ENCODE results near the gene FBXO45.
"Not testable (repeated sequence)": the region's sequence is repeated elsewhere in the genome, so short reads cannot be mapped to it uniquely, and the experiment has no call there.

FBXO45 gene

GRCh38 chr3:196558476-196558875 lies 10.0 kb upstream of the FBXO45 start:
- no peak for DNase-seq

DNA sequence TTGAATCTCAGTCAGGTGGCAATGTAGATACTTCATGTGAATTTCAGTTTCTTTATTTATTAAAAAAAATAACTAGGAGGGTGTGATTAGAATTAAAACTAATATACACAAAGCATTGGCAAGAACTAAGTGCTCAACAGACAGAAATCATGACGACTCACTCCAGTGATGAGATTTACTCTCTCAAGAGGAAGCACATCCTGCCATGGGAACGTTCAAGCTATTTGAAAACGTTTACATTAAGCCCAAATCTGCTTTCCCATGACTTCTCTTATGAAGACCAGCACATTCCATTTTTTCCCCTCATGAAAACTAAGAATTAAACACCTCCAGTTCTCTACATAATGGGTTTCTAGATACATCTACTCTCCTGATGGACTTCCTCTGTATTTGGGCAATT lies 8.6 kb upstream of the FBXO45 start:
- DNase-seq, result no peak

GRCh38 chr3:196563721-196564225 lies 4.7 kb upstream of the FBXO45 start:
- no peak for DNase-seq

- DNase-seq, result peak; percentile 51
Observed at GRCh38 chr3:196569003-196569516, 600 bp downstream of the FBXO45 start.

DNA sequence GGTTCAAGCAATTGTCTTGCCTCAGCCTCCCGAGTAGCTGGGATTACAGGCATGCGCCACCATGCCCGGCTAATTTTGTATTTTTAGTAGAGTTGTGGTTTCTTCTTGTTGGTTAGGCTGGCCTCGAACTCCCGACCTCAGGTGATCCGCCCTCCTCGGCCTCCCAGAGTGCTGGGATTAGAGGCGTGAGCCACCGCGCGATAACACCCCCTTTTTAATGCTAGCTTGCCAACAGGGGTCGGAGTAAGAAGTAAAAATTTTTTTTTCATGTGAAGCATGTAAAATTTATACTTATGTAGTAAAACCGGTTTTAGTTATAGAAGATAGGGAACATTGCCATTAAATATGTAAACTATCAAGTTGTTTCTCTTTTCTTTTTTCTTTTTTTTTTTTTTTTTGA lies 1.9 kb downstream of the FBXO45 start:
- not testable (repeated sequence) for DNase-seq

DNA sequence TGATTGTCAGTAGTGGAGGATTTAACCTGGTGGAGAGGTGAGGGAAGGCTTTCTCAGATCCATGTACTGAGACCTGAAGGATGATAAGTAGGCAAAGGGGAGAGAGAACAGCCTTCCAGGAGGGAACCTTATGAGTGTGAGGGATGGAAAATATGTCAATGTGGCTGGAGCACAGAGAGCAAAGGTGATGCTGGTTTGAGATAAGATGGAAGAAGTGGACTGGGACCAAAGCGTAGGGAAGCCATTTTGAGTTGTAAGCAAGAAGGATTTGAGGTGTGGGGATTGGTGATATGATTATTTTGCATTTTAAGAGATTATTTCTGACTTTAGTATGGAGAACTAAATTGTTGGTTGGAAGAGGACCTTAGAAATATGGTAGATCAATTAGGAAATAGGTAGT lies 3.9 kb downstream of the FBXO45 start:
- no peak for DNase-seq

DNA sequence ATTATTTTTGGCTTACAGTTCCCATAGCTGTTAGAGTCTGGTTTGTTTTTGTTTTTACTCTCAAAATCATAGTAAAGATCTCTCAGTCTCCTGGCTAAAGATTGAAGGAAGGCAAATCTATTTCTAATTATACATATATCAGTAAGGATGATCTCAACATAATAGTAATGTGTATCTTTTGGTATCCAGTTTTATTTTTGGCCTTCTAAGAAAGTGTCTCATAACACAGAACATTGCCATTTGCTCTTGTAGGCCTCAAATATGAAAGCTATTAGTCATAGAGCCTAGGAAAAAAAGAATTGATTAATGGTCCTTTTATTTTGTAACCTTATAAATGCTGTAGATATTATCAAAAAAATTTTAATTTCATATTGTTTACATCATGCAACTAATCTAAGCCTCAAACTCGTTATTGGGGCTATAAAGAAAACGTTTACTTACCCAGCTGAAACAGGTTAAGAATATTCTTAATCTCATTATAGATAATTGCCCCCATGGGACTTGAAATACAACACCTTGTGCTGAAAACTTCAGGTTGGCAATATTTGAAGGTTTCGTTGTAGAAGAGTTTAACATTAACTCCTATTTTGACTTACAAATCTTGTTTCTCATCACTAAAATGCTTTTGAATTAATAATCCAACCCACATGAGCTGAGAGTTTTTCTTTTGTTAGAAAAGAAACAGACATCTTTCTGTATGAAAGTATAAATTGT lies 16.7 kb downstream of the FBXO45 start:
- DNase-seq, result no peak

DNA sequence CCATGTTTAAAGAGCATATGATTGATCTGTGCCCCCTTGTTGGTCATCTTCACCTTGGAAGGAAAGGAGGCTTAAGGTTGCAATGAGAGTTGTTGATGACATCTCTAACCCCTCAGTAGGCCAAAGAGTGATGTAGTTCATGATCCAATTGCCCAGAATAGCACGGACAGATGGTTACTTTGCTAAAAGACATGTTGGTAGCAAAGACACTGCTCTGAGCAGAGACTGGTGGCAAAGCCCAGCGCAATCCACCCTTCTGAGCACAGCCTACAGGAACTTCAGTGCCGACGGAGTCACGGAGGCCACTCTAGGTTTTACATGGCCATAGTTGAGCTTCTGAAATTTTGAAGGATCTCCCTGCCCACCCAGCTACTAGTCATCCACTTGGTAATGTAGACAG lies 21.8 kb downstream of the FBXO45 start:
- no peak for DNase-seq

GRCh38 chr3:196596355-196596754 lies 27.9 kb downstream of the FBXO45 start:
- no peak for DNase-seq

DNA sequence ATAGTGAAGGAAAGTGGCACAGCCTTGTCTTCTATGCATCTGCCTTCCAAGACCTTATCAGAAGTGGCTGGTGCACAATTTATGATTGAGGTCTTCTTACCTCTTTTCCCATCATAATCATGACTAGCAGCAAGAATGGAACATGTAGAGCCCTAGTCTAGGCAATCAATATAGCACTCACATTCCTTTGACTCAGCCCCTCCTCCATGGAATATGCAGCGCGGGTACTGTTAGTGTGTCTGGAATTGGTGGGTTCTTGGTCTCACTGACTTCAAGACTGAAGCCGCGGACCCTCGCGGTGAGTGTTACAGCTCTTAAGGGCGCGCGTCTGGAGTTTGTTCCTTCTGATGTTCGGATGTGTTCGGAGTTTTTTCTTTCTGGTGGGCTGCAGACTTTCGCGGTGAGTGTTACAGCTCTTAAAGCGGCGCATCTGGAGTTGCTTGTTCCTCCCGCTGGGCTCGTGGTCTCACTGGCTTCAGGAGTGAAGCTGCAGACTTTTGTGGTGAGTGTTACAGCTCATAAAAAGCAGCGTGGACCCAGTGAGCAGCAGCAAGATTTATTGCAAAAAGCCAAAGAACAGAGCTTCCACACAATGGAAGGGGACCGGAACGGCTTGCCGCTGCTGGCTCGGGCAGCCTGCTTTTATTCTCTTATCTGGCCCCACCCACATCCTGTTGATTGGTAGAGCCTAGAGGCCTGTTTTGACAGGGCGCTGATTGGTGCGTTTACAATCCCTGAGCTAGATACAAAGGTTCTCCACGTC lies 29.7 kb downstream of the FBXO45 start:
- not testable (repeated sequence) for DNase-seq

GRCh38 chr3:196599734-196600128 lies 31.3 kb downstream of the FBXO45 start:
- DNase-seq, result no peak

- no peak for DNase-seq
Observed at GRCh38 chr3:196600359-196600758, 31.9 kb downstream of the FBXO45 start.

DNA sequence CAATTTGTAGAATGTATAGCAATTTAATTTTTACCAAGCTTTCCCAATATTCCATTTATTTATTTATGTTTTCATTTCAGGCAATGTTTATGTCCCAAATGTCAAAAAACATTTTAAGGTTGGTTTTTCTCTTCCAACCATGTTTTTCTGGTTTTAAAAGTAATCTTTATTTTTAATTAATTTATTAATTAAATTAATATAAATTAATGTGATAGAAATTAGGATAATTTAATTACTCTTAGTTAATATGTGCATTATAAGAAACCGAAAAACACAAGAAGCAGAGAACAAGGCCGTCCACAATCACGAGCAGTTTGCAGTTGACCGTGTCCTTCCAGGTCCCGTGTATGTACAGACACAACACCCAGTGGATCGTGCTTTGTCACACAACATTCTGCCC lies 34.2 kb downstream of the FBXO45 start:
- no peak for DNase-seq

DNA sequence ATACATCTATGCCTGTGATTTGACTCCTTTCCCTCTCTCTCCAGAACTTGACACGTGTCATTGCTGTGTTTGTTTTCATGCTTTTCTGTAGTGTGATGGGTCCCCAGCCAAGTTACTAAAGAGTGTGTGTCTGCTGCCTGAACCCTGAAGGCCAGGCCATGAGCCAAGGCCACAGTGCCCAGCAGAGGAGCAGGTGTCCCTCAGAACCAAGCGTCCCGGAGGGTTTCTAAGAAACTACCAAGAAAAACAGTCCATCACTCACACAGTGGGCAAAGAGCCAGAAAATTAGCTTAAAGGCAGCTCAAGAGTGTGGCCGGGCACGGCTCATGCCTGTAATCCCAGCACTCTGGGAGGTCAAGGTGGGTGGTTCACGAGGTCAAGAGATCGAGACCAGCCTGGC lies 35.2 kb downstream of the FBXO45 start:
- no peak for DNase-seq

DNA sequence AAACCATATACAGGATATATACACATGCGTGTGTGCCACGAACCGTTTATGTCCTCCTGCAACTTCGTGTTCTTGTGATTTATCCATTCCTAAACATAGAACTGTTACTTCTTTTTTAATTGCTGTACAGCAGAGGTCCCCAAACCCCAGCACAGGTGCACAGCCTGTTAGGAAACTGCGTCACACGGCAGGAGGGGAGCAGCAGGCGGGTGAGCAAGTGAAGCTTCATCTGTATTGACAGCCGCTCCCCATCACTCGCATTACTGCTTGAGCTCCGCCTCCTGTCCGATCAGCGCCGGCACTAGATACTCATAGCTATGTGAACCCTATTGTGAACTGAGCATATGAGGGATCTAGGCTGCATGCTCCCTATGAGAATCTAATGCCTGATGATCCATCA lies 36.1 kb downstream of the FBXO45 start:
- DNase-seq, result peak; percentile 69

DNA sequence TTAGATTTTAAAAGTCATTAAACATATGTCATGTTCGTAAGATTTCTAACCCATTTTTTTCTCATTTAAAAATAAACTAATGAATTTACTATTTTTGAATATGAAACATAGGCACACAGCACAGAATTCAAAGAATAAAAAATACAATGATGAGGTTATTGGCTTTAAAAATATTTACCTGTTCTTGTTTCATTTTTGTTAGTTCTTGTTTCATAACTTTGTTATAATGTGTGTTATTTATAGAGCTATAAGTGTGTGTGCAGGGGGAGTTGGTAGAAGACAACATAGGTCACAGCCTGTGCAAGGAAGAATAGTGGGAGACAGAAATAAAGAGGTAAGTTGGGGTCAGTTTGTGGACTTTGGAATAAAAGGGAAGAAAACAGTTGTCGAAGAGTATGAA lies 40.2 kb downstream of the FBXO45 start:
- DNase-seq, result no peak

- peak; percentile 63 for DNase-seq
Observed at GRCh38 chr3:196609343-196609775, 40.9 kb downstream of the FBXO45 start.

GRCh38 chr3:196609805-196610515 lies 41.5 kb downstream of the FBXO45 start:
- DNase-seq, result no peak

GRCh38 chr3:196611761-196612483 lies 43.5 kb downstream of the FBXO45 start:
- no peak for DNase-seq

DNA sequence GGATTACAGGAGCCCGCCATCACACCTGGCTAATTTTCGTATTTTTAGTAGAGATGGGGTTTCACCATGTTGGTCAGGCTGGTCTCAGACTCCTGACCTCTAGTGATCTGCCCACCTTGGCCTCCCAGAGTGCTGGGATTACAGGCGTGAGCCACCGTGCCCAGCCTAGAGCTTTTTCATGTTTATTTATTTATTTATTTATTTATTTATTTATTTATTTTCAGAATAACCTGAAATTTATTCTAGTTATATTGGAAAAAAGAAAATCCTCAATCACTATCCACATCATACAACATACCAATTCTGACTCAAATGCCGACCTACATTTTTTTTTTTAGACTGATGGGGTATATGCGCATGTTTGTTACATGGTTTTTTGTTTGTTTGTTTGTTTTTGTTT lies 46.8 kb downstream of the FBXO45 start:
- DNase-seq, result not testable (repeated sequence)

GRCh38 chr3:196617256-196617655 lies 48.8 kb downstream of the FBXO45 start:
- DNase-seq, result no peak

GRCh38 chr3:196619223-196619622 lies 50.8 kb downstream of the FBXO45 start:
- no peak for DNase-seq

DNA sequence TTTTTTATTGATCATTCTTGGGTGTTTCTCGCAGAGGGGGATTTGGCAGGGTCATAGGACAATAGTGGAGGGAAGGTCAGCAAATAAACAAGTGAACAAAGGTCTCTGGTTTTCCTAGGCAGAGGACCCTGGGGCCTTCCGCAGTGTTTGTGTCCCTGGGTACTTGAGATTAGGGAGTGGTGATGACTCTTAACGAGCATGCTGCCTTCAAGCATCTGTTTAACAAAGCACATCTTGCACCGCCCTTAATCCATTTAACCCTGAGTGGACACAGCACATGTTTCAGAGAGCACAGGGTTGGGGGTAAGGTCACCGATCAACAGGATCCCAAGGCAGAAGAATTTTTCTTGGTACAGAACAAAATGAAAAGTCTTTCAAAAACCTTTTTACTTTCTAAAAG lies 51.2 kb downstream of the FBXO45 start:
- not testable (repeated sequence) for DNase-seq

All from NCI-H2171 treated with DMSO at 0.1 percent for 48 hours (cell line).